Epithelial cell of proximal tubule (primary cell): ENCODE results near the gene PLCG2. TPM values are rescaled to one million over a fixed set of nuclear protein-coding genes. Genes with fewer than 3 reads are reported as not detected.

Experiments
- DNase-seq: peaks from one replicate; pipeline ENCODE4 v3.0.0-alpha.2; 2011; ENCODE audit warnings: low read depth
- H3K4me3 ChIP-seq: 2 replicates; pipeline ENCODE4 v1.5.1; 2011; ENCODE audit warnings: low read depth, mild to moderate bottlenecking, low read length
- total RNA-seq: library from RNA; depleted of rRNA; stranded (reverse); fragments of >200 nt; gene quantifications from 2 replicates; pipeline ENCODE4 v1.2.3, GENCODE V29; 2015
- TF ChIP-seq, protein P1 (sequence below): conservative IDR thresholded peaks from 2 replicates; pipeline ENCODE4 v1.5.1; 2012; ENCODE audit warnings: low read depth, mild to moderate bottlenecking, low read length

The PLCG2 gene
- total RNA-seq, 1 donor from 2014 or later = 0.58 TPM

DNA sequence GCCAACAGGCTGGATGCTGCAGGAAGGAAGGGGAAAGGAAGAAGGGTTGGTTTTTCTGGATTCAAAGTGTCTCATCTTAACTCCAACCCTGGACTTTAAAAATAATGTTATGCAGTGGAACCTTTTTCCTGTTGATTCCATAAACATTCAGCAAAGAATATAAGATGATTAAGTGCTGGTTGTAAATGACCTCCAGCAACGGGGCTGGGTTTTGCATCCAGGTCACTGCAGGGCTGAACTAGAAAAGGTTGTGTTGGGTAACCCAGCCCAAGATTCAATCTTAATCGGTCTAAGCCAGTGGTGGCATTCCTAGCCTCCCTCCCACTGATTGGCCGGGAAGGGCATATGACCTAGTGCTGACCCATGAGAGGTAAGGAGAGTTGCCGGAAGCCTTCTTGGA, 34.2 kb upstream of the PLCG2 start:
- no peak for DNase-seq
- H3K4me3 ChIP-seq = no peak overlapping the region
- TF ChIP-seq, protein P1, sequence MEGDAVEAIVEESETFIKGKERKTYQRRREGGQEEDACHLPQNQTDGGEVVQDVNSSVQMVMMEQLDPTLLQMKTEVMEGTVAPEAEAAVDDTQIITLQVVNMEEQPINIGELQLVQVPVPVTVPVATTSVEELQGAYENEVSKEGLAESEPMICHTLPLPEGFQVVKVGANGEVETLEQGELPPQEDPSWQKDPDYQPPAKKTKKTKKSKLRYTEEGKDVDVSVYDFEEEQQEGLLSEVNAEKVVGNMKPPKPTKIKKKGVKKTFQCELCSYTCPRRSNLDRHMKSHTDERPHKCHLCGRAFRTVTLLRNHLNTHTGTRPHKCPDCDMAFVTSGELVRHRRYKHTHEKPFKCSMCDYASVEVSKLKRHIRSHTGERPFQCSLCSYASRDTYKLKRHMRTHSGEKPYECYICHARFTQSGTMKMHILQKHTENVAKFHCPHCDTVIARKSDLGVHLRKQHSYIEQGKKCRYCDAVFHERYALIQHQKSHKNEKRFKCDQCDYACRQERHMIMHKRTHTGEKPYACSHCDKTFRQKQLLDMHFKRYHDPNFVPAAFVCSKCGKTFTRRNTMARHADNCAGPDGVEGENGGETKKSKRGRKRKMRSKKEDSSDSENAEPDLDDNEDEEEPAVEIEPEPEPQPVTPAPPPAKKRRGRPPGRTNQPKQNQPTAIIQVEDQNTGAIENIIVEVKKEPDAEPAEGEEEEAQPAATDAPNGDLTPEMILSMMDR = no peak

GRCh38 chr16:81745704-81746558, 33.2 kb upstream of the PLCG2 start:
- no peak for DNase-seq
- TF ChIP-seq, protein P1 = no peak
- peak overlapping the region; percentile 38 for H3K4me3 ChIP-seq

DNA sequence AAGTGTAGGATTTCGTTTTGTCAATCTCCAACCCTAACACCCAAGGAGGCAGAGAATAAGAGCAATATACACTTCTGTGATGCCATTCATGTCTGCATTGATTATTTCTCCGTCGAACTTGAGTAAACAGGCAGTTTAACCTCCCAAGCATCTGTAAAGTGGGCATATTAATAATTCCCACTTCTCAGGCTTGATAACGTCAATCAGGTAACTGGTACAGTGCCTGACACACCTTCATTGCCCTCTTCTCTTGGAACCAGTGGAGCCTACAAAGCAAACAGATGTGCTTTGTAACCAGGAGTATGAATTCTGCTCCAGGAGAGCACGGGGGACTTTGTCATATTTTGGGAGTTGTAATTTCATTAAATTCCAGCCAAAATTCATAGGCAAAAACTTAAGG, 32.5 kb upstream of the PLCG2 start:
- H3K4me3 ChIP-seq = peak overlapping the region; percentile 38

DNA sequence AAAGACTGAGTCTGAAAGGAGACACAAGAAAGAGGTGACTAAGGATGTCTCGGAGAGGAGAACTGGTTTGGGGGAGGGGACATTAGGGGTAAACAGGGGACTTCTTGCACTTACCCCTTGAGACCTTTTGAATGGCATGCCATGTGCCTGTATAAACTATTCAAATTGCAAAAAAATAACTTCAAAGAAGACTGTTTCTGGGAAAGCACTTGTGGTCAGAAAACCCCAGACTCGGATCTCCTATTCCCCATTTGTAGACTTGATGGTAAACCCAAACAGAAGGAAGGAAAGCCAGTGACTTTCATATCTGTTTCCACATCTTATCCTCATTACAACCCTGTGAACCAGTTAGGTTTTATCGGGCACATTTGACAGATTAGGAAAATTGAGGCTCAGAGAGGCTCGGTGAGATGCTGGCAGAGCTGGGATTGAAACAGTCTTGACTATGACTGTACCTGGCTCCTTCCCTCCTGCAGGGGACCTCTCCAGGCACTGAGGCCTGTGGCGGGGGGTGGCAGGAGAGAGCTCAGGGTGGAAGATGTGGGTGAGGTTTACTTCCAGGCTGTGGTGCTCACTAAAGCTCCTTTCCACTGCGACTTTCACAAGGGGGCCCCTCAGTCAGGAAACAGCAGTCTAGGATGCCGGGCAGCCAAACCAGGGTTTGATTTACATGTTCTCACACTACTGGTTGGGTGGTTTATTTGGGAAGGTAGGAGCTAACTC, 30.5 kb upstream of the PLCG2 start:
- H3K4me3 ChIP-seq = no peak overlapping the region
- TF ChIP-seq, protein P1 = no peak
- no peak for DNase-seq

More for the DNA sequence above, 32.5 kb upstream of the PLCG2 start:
- TF ChIP-seq, protein P1 = no peak
- DNase-seq = no peak

GRCh38 chr16:81752225-81752875, 26.7 kb upstream of the PLCG2 start:
- DNase-seq = no peak
- no peak overlapping the region for H3K4me3 ChIP-seq
- TF ChIP-seq, protein P1 = no peak

GRCh38 chr16:81752876-81753227, 26.2 kb upstream of the PLCG2 start:
- TF ChIP-seq, protein P1 = no peak
- no peak overlapping the region for H3K4me3 ChIP-seq
- no peak for DNase-seq
